Muscle of arm (tissue), 12 donors: Measurements from ENCODE around the gene OCIAD1. TPM values are rescaled to one million over a fixed set of nuclear protein-coding genes. Genes with fewer than 3 reads are reported as not detected.
A peak's percentile ranks its signal among the peaks of the same experiment; 100 is the strongest.
"Not testable (repeated sequence)": the region's sequence is repeated elsewhere in the genome, so short reads cannot be mapped to it uniquely, and the experiment has no call there.

Experiments used
- DNase-seq: peaks from one replicate; pipeline ENCODE4 v3.0.0-alpha.2; 2013
- polyA plus RNA-seq, 12 donors: library from polyadenylated mRNA; unstranded; fragments of 120-200 nt; gene quantifications; one replicate each; pipeline ENCODE4 v1.2.1, GENCODE V29; 2013; ENCODE audit not compliant: insufficient read length in 12 of 12

Gene OCIAD1
- polyA plus RNA-seq, 12 donors: 191 to 274 (median 238) TPM; not detected in 1

GRCh38 chr4:48863728-48864127 is 32.8 kb downstream of the OCIAD1 start:
- no peak for DNase-seq

GRCh38 chr4:48864696-48865095 is 33.8 kb downstream of the OCIAD1 start:
- not testable (repeated sequence) for DNase-seq

- no peak for DNase-seq
These were observed 47.1 kb downstream of the OCIAD1 start for GRCh38 chr4:48877827-48878535.

- no peak for DNase-seq
These were observed 48.9 kb downstream of the OCIAD1 start for GRCh38 chr4:48879561-48880442.

DNA sequence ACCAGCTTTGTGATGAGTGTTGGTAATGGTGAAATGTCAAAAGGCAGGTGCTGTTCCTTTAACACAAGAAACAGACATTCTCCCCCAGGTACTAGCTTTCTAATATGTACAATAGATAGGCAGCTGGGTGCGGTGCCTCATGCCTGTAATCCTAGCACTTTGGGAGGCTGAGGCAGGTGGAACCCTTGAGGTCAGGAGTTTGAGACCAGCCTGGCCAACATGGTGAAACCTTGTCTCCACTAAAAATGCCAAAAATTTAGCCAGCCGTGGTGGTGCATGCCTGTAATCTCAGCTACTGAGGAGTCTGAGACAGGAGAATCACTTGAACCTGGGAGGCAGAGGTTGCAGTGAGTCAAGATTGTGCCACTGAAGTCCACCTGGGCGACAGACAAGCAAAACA is 50.8 kb downstream of the OCIAD1 start:
- not testable (repeated sequence) for DNase-seq

GRCh38 chr4:48889750-48890149 is 58.9 kb downstream of the OCIAD1 start:
- DNase-seq: not testable (repeated sequence)

DNA sequence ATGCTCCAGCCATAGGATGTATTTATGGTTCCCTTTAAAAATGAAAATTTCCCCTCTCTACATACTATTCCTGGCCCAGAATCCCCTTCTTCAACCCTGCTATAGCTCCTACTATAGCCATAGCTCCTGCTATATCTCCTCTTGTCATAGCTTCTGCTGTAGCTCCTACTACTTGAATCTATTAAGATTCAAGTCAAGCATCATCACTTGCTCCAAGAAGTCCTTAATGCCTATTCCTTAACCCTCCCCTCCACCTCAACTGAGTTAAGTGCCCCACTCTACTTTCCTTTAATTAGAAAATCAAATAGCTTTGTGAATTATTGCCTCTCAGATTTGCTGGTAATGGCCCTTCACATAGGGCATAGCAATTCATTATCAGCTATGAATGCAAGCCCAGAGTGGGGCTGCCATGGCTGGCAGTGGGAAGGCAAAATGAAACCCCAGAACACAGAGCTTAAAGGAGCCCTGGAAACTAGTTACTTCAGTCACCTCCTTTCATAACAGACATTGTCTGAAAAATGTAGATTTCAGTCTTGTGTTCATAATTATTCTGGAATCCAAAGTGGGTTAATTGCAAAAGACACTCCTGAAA is 60.2 kb downstream of the OCIAD1 start:
- no peak for DNase-seq

DNA sequence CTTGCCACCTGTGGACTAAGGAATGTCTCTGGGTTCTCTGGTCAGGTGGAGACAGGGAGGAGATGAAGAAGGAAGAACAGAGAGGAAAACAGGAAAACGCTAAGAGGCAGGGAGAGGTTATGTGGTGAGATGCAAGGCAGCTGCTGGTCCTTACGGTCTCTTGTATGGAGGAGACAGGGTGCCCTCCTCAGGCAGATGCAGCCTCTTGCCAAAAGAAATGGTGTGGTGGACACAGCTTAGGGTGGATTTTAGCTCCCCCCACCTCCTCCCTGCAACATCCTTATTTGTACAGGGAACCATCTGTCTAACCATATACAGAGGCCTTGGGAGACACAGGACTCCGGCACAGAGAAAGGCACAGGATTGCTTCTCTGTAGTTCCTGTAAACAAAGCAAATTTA is 66.0 kb downstream of the OCIAD1 start:
- no peak for DNase-seq

- DNase-seq: no peak
These were observed 68.0 kb downstream of the OCIAD1 start for GRCh38 chr4:48898733-48899431.

DNA sequence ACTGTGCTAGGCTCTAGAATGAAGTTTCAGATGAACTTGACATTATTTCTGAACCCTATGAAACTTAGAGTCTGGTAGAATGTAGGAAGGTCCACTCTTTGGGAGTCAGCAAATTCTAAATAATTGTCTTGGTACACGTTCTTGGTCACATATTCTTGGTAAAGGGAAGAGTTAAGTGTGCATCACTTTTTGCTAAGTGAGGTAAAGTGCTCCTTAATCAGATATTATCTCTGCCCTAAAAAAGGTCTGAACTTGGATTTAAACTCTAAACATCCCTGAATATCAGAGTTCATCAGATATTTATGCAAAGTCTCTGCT is 68.5 kb downstream of the OCIAD1 start:
- no peak for DNase-seq

- DNase-seq: no peak
These were observed 69.1 kb downstream of the OCIAD1 start for GRCh38 chr4:48899950-48900349.

DNA sequence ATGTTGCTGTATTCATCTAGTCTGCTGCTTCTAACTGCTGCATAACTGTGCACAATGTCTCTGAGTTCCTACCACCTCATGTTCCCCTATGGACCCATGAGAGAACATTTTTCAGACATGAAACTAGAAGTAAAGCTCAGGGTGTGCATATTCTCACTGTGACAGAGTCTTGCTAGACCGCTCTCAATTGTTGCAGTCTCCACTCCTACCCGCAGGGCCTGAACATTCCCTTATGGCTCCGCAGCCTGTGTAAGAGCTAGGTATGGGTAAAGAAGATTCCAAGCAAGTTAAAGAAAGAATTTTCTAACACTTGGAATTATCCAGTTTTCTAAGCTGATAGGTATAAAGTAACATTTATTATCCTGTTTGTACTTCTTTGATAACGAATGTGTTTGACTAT is 70.3 kb downstream of the OCIAD1 start:
- DNase-seq: no peak

DNA sequence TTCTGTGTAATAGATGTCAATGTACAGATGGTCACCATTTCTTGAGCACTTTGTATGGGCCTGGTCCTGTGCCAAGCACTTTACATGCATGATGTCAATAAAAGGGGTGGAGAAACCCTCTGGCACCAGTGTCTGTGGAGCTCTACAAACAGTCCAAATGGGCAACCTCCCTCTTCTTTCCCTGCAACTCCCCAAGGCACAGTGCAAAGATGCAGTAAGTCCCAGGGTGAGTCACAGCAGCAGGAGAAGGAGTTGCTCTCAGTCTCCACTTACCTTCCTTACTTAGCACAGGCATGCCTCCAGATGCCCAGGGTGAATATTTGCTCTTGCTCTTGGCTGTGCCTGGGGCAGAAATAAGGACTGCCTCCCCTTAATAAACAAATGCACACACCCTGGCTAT is 71.4 kb downstream of the OCIAD1 start:
- DNase-seq: no peak

GRCh38 chr4:48904101-48904500 is 73.2 kb downstream of the OCIAD1 start:
- DNase-seq: no peak

DNA sequence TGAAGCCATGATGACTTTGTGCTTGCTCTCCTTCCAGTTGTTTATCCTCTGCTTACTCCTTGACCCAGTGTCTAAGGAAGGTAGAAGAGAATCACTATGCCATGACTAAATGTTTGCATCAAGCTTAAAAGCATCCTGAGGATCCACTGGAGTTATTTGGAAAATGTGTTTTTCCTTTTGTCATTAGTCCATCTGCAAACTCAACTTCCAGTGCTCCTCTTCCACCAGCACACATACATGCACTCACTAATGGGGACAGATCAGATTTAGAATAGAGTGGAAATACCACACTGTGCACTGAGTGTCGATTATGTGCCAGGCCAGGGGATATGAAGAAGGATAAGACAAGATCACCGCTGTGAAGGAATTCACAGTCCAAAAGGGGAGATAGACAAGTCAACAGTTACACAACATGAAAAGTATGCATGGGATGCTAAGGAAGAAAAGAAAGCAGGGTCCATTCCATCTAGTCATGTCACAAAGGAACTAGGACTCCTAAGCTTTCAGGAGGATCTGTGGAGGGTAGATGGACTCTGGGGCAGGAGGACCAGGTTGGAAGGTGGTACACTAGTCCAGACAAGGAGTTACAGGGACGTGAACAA is 73.8 kb downstream of the OCIAD1 start:
- no peak for DNase-seq

GRCh38 chr4:48905363-48906015 is 74.6 kb downstream of the OCIAD1 start:
- DNase-seq: no peak

DNA sequence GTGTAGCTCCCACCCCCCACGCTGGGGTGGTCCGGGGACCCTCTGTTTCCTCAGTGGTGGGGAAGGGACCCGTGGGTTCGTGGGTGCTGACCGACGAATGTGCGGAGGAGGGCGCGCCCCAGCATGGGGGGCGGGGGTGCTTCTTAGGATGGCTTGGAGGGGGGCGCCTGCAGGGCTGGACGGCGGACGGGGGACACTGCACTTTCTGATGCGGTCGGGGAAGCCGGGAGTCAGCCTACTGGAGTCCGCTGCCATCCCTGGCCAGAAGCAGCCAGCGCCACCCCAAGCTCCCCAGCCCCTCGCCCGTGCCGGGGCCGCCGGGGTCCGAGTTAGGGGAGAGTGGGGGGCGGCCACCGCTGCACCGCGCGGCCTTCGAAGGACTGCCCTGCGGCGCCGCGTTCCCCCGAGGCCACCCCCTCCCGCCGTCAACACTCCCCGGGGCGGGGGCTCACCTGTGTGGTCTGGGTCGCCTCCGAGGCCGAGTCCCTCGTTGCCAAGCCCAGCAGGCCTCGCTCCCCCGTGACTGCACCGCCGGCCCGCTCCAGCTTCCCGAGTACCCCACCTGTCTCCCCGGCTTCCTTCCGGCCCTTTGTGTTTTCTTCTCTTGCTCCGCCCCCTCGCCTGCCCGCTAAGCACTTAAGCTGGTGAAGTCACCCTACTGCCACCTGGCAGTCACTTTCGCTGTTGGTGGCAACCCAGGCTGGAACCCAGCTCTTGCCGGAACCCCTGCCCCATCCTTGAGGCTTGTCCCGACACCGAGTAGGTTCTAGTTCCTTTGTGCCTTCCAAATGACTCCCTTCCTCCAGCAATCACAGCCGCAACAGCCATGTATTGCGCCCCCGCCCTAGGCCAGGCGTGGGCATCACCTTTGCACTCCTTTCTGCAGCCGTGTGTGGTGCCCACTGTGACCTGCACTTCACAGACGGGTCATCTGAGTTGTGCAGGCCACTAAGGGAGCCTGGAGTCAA is 75.6 kb downstream of the OCIAD1 start, which contains the start of gene OCIAD2:
Gene OCIAD2 (minus strand): TSS at position 569 of the 968 bp plus-strand sequence. CDS start 2,225 bp downstream, outside the sequence.
- peak; percentile 26 for DNase-seq

DNA sequence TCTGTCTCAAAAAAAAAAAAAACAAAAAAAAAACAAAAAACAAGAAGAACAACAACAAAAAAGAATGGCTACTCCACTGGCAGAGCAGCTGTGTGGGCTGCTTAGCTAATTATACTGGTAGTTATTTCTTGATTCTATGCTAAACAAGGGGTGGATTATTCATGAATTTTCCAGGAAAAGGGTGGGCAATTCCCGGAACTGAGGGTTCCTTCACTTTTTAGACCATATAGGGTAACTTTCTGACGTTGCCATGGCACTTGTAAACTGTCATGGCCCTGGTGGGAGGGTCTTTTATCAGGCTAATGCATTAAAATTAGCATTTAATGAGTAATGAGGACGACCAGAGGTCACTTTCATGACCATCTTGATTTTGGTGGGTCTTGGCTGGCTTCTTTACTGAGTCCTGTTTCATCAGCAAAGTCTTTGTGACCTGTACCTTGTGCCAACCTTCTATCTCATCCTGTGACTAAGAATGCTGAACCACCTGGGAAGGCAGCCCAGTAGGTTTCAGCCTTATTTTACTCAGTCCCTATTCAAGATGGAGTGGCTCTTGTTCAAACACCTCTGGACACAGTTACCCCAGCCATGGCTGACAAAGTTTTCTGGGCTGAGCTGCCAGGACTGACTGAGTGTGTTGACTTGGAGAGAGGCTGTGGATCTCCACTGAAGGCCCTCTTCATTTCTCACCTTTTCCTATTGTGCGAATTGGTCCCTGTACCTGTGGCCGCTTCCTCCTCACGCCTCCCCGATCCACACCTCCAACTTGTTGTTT is 77.0 kb downstream of the OCIAD1 start:
- DNase-seq: no peak

DNA sequence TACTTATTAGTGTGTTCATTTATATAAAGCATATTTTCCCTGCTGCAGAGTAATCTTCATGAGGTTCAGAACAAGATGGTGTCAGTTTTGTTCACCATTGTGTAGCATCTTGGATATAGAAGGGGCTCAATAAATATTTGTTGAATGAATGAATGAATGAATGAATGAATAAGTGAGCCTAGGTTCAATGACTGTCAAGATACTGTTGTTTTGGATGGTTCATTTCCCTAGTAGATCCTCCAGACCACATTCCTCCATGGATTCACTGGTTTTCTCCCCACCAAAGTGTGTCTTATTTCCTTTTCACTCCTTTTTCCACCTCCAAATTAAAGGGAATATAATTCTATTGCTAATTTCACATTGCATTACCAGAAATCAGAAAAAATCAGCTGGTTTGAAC is 77.8 kb downstream of the OCIAD1 start:
- DNase-seq: no peak
